ENCODE results near the gene CALCOCO2. TPM values are rescaled to one million over a fixed set of nuclear protein-coding genes. Genes with fewer than 3 reads are reported as not detected.

The CALCOCO2 gene
- total and polyA plus RNA-seq, 10 of the 15 experiments (the other 5 are each of a cell fraction or from before 2014, with no cell fraction given), result 20.2 to 138 (median 53.1) TPM

DNA sequence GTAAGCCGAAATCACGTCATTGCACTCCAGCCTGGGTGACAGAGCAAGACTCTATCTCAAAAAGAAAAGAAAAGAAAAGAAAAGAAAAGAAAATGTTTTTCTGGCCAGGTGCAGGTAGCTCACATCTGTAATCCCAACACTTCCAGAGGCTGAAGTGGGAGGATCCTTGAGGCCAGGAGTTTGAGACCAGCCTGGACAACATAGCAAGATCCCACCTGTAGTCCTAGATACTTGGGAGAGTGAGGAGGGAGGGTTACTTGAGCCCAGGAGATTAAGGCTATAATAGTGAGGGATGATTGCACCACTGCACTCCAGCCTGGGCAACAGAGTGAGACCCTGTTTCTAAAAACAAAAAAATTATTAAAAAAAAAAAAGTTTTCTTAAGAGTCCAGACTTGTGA is 59.3 kb downstream of the CALCOCO2 start (continued):
- TF ChIP-seq, protein P1, sequence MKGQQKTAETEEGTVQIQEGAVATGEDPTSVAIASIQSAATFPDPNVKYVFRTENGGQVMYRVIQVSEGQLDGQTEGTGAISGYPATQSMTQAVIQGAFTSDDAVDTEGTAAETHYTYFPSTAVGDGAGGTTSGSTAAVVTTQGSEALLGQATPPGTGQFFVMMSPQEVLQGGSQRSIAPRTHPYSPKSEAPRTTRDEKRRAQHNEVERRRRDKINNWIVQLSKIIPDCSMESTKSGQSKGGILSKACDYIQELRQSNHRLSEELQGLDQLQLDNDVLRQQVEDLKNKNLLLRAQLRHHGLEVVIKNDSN (IDR thresholded peaks at IDR 0.05; ENCODE audit: borderline replicate concordance, extremely low read length, insufficient read depth, low read depth, low read length), result no peak
- TF ChIP-seq, protein P2, sequence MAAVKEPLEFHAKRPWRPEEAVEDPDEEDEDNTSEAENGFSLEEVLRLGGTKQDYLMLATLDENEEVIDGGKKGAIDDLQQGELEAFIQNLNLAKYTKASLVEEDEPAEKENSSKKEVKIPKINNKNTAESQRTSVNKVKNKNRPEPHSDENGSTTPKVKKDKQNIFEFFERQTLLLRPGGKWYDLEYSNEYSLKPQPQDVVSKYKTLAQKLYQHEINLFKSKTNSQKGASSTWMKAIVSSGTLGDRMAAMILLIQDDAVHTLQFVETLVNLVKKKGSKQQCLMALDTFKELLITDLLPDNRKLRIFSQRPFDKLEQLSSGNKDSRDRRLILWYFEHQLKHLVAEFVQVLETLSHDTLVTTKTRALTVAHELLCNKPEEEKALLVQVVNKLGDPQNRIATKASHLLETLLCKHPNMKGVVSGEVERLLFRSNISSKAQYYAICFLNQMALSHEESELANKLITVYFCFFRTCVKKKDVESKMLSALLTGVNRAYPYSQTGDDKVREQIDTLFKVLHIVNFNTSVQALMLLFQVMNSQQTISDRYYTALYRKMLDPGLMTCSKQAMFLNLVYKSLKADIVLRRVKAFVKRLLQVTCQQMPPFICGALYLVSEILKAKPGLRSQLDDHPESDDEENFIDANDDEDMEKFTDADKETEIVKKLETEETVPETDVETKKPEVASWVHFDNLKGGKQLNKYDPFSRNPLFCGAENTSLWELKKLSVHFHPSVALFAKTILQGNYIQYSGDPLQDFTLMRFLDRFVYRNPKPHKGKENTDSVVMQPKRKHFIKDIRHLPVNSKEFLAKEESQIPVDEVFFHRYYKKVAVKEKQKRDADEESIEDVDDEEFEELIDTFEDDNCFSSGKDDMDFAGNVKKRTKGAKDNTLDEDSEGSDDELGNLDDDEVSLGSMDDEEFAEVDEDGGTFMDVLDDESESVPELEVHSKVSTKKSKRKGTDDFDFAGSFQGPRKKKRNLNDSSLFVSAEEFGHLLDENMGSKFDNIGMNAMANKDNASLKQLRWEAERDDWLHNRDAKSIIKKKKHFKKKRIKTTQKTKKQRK (IDR thresholded peaks at IDR 0.05; ENCODE audit: low read depth, low read length), result no peak
- TF ChIP-seq HDAC6 (IDR thresholded peaks at IDR 0.05; ENCODE audit: unreplicated experiment), result no peak

DNA sequence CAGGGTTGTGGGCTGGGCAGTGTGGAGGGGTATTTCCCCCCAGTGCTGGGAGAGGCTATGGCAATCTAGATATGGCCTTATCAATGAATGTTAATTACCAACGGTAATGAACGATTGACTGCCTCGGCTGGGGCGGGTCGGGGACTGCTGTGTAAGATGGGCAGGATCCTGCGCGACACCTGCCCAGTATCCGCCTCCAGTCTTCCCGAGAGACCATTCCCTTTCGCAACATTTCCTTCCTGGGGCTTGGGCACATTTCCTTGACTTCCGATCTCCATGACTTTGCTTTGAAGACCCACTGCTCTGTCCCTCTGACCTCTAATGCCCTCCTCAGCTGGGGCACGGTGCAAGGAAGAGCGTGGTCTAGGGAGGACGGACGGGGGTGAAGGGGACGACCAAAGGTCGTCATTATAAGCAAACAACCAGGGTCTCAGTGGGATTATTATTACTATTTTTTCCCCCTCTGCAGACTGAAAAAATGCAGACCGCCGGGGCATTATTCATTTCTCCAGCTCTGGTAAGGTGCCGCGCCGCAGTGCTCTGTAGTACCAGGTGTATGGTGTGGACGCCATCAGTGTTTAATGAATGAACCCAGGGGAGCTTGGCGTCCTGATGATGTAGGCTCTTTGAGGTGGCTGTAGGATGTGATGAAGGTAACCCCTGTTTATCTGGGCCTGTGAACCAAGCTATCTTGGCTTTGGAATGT is 62.3 kb downstream of the CALCOCO2 start:
- POLR2A ChIA-PET, result interaction anchor here (0.5 to 2.1 kb wide), 20 partner anchors 9 to 776 kb away, joined by 3 to 15 read pairs (median 4); partner anchors contain the start of genes SNF8 and UBE2Z
- Histone ChIP-seq H3K79me2 (ENCODE audit: control insufficient read depth, insufficient read depth, low read length) (peaks cover 26% of the 10 kb centered on the region), H3K9me3 (replicated peaks; ENCODE audit: control insufficient read depth, insufficient read depth, low read length) (no peaks in the 10 kb centered on the region), H3K27ac (ENCODE audit: control insufficient read depth, insufficient read depth) (peak overlapping the region; percentile 75), H2AFZ (ENCODE audit: control insufficient read depth, low read depth, low read length) (peak overlapping the region; percentile 75), H3K4me1 (ENCODE audit: control insufficient read depth, insufficient read depth, low read length) (peaks cover 3% of the 10 kb centered on the region; the same call in 1 of the 2 replicates), H3K4me2 (ENCODE audit: control insufficient read depth, insufficient read depth) (peak overlapping the region; percentile 73), H3K27me3 (replicated peaks in 1 of 2; ENCODE audit: control insufficient read depth in 2 of 2, insufficient read depth in 2 of 2, low read length in 1 of 2) (no peaks in the 10 kb centered on the region), H3K9ac (ENCODE audit: control insufficient read depth, insufficient read depth, low read length) (peak overlapping the region; percentile 93), H4K20me1 (ENCODE audit: control insufficient read depth, insufficient read depth) (no peaks in the 10 kb centered on the region), H3K4me3 (peak overlapping the region; percentile 76), H3K36me3 (ENCODE audit: control insufficient read depth in 2 of 2, insufficient read depth in 2 of 2, low read length in 1 of 2) (peaks cover 8 to 15% of the 10 kb centered on the region in 2 experiments)
- intact Hi-C loops (cut with micrococcal nuclease; ENCODE audit: unreplicated experiment), result loop anchor here (1.0 to 10.0 kb wide), 2 partner anchors 15 to 302 kb away; partner anchors contain the start of gene UBE2Z
- SMC1A ChIA-PET (ENCODE audit: uncharacterized antibody, unreplicated experiment), result interaction anchor here (0.9 to 3.6 kb wide), 19 partner anchors 8 to 298 kb away, joined by 3 to 29 read pairs (median 4); partner anchors contain the start of gene UBE2Z
- RAD21 ChIA-PET (ENCODE audit: unreplicated experiment), result interaction anchor here (0.6 to 3.5 kb wide), 17 partner anchors 13 to 214 kb away, joined by 3 to 34 read pairs (median 4); partner anchors contain the start of genes TTLL6 and UBE2Z
- FAIRE-seq, result no peak
- BruUV-seq (replicated peaks), result TSS peak; percentile 82
- ATAC-seq, result no peak; the same call in 2 of the 3 replicates
- in situ Hi-C loops (cut with MboI), result no loop called here
- CTCF ChIA-PET, result interaction anchor here (0.6 to 3.9 kb wide), 18 partner anchors 9 to 480 kb away, joined by 3 to 23 read pairs (median 5); partner anchors contain the start of gene UBE2Z
- DNase-seq (ENCODE audit: low read depth, low spot score), result no peak
- under 1% methylated on average over 24 of the region's 24 CpGs for WGBS (ENCODE audit: insufficient coverage, insufficient replicate concordance, low lambda C conversion rate, missing lambda C conversion rate)
- TF ChIP-seq ZNF207 (IDR thresholded peaks at IDR 0.05; ENCODE audit: borderline replicate concordance) (0 out of 2 replicates have a peak, but pooled peaks have one; percentile 28), BHLHE40 (IDR thresholded peaks at IDR 0.05; ENCODE audit: borderline replicate concordance in 1 of 2, low read depth in 2 of 2, low read length in 1 of 2) (0 out of 4 replicates have a peak, but pooled peaks of 1 of the 2 experiments have one; percentile 1), LARP7 (IDR thresholded peaks at IDR 0.05) (peak; percentile 83), JUNB (IDR thresholded peaks at IDR 0.05) (no peak), ESRRA (IDR thresholded peaks at IDR 0.05; ENCODE audit: low read length) (no peak), DPF2 (IDR thresholded peaks at IDR 0.05) (peak; percentile 35; the same call in 1 of the 2 replicates), BACH1 (IDR thresholded peaks at IDR 0.05; ENCODE audit: borderline replicate concordance) (peak; percentile 55; the same call in 1 of the 2 replicates), RFX5 (IDR thresholded peaks at IDR 0.05; ENCODE audit: low read depth, low read length) (no peak)
- TF ChIP-seq, protein P3, sequence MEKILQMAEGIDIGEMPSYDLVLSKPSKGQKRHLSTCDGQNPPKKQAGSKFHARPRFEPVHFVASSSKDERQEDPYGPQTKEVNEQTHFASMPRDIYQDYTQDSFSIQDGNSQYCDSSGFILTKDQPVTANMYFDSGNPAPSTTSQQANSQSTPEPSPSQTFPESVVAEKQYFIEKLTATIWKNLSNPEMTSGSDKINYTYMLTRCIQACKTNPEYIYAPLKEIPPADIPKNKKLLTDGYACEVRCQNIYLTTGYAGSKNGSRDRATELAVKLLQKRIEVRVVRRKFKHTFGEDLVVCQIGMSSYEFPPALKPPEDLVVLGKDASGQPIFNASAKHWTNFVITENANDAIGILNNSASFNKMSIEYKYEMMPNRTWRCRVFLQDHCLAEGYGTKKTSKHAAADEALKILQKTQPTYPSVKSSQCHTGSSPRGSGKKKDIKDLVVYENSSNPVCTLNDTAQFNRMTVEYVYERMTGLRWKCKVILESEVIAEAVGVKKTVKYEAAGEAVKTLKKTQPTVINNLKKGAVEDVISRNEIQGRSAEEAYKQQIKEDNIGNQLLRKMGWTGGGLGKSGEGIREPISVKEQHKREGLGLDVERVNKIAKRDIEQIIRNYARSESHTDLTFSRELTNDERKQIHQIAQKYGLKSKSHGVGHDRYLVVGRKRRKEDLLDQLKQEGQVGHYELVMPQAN (conservative IDR thresholded peaks at IDR 0.05), result peak; percentile 94
